HG02938 (cell line): ENCODE data around the gene OTULINL.
"Not testable (repeated sequence)": the region's sequence is repeated elsewhere in the genome, so short reads cannot be mapped to it uniquely, and the experiment has no call there.

ENCODE experiments used
- ATAC-seq: cut with Tn5 transposase; IDR thresholded peaks from one replicate; pipeline ENCODE4 v1.9.1; 2021; ENCODE audit warnings: mild to moderate bottlenecking, moderate library complexity; ENCODE audit not compliant: unreplicated experiment

The OTULINL gene

DNA sequence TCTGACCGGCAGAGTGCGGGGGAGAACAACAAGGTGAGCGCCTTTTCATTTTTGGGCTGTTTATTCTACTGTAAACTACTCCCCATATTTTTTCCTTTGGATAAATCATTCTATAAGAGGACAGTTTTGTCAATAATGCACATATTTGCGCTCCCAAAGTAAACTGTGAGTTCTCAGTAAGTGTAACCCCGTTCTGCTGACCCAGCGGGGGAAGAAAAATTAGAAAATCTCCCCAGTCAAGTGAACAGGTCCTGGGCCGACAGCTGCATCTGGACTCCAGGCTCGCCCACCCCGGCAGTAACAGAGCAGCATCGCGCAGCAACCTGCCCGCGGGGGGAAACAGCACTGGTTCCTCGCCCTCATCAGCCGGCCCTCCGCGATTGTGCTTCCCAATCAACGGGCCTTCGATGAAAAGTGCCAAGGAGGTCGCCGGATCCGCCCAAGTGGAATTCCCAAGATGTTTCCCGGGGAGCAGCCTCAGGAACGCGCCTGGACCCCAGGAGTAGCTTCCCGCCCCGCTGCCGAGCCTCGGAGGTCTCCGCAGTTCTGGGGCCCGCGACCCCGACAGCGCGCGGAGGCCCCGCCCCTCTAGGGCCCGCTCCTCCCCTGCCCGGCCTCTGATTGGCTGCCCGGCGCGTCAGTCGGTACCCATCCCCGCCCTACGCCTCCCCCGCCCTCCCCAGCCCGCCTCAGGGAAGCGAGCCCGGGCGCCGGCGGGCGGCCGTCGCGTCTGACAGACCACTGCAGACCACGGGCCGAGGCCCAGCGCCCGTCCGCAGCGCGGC is at the start of gene OTULINL:
Gene OTULINL (plus strand): TSS at position 687 of the 785 bp plus-strand sequence. CDS start 103 bp downstream, outside the sequence.
- peak; percentile 93 for ATAC-seq

DNA sequence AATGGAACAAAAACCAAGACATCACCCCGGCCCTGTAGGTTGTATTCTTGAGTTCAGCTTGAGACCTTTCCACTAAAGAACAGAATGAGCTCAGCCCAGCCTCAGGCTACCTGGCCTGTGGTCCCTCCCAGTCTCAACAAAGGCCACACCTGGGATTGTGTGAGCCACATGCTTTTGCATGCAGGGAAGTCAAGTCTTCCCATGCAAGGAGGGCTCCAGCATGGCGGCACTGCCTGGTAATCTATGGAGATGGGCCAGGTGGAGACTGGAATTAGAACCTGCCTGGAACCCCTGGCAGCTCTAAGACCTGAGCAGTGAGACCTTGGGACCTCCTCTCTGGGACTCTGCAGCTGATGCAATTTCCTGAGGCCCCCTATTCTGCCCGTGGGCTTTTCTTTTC is 49.4 kb upstream of the OTULINL start:
- no peak for ATAC-seq

DNA sequence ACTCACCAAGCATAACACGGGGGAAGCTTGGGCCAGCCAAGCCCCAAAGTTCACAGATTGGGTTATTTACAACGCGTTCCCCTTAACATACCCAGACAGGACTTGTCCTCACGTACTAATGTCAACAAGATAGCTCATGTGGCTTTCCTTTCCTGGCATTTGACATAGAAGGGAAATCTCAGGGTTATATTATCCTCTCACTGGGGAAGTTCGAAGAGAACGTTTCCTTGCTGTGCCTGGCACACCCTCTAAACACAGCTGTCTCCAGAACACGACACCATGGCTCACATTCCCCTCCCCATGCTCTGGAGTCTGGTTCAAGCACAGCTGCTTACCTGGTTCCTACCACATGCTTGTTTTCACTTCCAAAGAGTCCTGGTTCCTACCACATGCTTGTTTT is 46.8 kb upstream of the OTULINL start:
- no peak for ATAC-seq

DNA sequence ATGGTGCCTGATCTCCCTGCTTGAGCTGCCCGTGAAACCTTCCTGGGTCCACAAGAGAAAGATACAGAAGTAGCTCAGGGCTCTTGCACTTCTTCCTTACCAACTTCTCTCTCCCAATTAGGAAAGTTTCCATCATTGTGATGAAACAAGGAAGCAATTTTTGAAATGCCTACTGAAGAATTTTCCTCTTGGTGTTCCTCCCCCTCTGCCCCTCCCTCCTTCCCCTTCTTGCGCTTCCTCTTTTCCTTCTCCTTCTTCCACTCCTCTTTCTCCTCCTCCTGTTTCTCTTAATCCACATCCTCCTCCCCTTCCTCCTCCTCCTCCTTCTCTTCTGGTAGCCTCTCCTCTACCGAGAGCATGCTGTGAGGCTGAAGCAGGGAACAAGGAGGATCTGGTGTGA is 36.3 kb upstream of the OTULINL start:
- no peak for ATAC-seq

DNA sequence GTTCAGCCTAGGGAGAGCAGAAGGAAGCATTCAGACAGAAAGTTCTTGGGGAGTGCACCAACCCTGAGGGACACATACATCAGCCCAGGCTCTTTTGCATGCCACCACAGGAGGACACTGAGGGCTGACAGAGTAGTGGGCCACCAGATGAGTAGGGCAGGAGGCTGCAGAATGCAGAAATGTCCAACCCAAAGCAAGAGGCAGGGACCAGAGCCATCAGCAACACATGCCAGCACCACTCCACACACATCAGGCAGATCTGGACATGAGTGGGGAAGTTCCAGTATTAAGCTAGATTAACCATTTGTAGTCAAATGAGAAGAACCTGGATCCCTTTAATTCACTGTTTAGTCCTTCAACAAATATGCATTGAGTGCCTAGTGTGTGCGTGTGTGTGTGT is 35.7 kb upstream of the OTULINL start:
- no peak for ATAC-seq

DNA sequence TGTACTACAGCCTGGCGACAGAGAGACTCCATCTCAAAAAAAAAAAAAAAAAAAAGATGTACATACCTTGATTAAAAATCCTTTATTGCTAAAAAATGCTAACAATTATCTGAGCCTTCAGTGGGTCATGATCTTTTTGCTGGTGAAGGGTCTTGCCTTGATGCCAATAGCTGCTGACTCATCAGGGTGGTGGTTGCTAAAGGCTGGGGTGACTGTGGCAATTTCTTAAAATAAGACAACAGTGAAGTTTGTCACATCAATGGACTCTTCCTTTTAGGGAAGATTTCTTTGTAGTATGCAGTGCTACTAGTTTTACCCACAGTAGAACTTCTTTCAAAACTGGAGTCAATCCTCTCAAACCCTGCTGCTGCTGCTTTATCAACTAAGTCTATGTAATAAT is 33.9 kb upstream of the OTULINL start:
- no peak for ATAC-seq

DNA sequence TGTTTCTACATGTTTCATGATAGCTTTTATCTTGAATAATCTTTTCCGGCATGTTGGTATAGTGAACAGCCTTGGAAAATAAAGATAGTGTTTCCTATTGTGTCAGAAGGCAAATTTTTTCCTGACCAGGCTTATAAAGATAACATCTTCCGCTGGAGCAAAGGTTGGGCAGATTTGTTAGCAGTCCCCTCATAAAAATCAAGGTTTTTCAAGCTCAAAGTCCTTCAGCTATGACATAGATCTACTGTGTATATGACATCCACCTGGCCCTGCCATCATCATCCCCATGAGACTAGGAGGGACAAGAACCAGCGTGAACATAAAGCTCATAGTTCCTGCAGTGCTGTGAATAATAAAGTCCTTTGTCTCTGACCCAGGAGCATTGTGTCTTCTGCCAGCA is 30.4 kb upstream of the OTULINL start:
- no peak for ATAC-seq

DNA sequence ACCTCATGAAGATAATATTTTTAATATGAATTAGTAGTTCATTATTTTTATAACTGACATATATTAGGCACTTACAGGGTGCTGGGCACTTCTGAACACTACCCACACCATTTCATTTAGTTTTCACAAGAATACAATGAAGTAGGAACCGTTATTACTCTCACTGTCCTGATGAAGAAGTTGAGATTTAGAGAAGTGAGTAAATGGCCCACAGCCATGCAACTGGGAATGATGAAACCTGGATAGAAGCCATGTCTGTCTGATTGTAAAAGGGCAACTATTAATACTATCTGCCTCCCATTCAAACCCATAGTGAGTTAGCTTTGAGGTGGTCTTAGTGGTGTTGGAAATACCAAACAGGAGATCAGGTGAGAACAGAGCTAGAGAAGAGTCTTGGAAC is 29.6 kb upstream of the OTULINL start:
- ATAC-seq = no peak

DNA sequence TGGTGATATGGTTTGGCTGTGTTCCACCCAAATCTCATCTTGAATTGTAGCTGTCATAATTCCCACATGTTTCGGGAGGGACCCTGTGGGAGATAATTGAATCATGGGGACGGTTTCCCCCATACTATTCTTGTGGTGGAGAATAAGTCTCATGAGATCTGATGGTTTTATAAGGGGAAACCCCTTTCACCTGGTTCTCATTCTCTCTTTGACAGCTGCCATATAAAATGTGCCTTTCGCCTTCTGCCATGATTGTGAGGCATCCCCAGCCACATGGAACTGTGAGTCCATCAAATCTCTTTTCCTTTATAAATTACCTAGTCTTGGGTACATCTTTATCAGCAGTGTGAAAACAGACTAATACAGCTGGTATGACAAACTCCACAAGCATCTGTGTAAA is 27.3 kb upstream of the OTULINL start:
- not testable (repeated sequence) for ATAC-seq

DNA sequence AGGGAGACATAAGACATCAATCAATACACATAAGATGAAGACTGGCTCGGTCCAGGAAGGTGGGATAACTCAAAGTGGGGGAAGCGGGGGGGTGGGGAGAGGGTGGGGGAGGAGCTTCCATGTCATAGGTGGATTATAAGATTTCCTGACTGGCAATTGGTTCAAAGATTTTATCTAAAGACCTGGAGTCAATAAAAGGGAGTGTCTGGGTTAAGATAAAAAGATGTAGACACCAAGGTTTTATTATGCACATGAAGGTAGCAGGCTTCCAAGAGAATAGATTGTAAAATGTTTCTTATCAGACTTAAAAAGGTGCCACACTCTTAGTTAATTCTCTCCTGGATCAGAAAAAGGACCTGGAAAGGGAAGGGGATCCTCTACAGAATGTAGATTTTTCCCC is 25.6 kb upstream of the OTULINL start:
- no peak for ATAC-seq

DNA sequence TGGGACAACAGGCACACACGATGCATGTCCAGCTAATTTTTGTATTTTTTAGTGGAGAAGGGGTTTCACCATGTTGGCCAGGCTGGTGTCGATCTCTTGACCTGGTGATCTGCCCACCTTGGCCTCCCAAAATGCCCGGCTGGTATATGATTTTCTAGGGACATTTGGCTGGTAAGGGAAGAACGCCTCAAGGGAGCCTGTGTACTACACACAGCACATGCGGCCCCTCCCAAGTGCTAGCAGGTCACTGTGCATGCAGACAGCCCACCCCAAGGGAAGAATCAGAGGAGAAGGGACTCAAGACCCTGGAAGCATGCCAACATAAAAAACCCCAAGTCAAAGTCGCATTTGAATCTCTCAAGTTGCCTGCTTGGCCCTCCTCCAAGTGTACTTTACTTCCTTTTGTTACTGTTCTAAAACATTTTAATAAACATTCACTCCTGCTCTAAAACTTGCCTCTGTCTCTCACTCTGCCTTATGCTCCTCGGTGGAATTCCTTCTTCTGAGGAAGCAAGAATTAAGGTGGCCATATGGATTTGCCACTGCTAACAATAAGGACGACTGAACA is 24.3 kb upstream of the OTULINL start:
- no peak for ATAC-seq

DNA sequence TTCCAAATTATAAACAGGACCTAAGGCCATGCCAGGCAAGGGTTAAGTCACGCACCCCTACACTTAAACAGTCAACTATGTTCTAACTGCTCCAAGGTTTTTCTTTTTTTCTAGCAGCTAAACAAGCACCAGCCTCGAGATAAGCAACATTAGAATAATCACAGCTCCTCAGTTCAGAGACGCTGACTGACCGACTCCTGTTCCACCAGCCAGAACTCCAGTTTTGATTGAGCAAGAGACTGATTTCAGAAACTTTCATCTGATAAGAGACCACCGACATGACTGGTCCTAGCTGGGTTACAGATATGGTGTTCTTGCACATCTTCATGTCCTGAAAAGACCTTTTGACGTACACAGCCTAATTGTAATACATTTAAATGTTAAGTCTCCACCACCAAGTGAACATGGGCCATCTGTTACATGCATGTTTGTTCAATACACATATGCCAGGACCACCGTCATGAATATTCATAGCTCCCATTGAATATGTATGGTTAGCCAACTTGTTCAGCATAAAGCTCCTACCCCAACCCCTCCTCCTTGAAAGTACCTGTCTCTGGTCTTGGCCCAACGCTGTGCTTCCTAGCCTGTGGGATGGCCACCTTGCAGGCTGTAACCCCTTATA is 23.7 kb upstream of the OTULINL start:
- no peak for ATAC-seq

DNA sequence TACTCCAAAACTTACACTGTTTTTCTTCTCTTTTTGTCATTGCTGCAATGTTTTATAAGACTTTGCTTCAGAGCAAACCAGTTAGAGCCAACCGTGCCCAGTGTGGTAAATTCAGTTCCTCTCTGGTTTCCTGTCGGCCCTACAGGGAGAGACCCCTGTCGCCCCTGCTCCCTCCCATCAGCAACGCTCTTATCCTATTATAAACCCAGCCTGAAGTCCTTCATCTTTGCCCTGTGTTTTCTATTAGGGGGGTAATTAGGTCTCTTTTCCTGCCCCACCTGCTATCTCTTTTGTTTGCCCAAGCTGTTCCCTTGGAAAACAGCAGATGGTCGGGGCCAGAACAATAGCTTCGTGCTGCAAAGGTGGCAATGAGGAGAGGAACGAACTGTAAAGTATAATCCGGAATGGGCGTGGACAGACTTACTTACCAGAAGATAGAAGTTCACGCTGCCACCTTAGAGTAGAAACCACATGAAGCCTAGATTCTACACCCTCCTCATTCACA is 21.4 kb upstream of the OTULINL start:
- no peak for ATAC-seq

DNA sequence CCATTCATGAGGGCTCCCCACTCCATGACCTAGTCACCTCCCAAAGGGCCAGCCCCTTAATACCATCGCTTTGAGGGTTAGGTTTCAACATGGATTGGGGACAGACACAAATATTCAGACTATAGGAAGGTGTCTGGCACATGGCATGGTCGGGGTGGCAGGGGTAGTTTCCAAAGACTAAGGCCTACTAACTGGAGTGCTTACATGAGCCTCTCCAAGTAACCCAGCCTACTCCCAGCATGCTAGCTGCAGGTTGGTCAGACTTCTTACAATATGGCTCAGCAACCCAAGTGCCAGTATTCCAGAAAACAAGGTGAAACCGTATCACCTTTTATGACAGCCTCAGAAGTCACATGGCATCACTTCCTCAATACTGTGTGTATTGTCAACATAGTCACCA is 19.9 kb upstream of the OTULINL start:
- ATAC-seq = no peak

DNA sequence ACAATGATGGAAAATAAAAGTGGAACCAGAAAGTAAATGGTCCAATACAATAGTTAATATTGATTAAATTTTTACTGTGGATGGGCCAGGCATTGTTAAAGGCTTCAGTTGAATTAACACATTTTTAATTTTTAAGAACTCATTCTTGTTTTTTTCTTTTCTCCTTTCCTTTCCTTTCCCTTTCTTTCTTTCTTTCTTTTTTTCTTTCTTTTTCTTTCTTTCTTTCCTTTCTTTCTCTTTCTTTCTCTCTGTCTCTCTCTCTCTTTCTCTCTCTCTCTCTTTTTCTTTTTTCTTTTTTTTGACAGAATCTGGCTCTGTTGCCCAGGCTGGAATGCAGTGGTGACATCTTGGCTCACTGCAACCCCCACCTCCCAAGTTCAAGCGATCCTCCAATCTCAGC is 13.3 kb upstream of the OTULINL start:
- no peak for ATAC-seq

DNA sequence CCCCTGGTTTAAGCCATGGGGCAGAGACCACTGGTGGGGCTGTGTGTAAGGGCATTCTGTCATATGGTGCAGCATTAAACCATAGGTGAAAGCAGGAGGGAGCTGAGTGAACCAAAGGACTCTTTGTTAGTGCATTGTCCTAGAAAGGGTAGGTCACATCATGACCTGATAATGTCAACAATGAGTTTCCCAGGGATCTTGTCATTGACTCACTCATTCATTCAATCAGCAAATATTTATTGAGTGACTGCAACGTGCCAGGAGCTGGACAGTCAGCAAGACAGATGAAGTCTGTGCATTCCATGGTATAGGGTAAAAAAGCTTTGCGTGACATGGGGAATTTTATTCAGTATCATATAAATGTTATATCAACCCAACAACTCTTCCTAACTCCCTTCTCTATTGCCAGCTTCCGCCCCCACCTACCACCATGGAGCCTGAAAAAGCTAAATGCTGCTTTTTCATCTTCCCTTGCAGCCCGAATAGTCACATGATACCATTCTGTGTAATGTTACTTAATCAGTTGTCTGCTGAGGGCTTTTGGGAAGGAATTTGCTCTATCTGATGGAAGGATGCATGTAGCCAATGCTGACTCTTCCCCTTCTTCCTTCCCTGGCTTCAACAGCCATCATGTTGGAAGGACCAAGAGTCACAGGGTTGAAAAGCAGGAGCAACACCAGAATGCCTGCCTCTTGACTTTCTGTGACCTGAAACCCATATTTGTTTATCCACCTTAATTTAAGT is 11.5 kb upstream of the OTULINL start:
- no peak for ATAC-seq

DNA sequence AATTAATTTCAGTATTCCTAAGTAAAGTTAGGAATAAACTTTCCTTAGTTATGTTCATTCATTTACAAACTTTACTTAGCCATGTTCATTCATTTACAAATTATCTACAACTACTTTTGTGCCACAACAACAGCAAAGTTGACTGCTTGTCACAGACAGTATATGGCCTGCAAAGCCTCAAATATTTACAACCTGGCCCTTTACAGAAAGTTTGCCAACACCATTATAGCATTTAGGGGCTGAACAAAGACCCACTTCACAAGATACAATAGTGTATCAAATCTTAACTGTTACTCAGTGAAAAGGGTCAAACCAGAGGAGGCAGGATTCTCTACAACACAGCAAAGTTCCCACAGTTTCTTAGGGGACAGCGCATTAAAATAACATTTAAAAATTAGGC is 9.7 kb upstream of the OTULINL start:
- no peak for ATAC-seq

DNA sequence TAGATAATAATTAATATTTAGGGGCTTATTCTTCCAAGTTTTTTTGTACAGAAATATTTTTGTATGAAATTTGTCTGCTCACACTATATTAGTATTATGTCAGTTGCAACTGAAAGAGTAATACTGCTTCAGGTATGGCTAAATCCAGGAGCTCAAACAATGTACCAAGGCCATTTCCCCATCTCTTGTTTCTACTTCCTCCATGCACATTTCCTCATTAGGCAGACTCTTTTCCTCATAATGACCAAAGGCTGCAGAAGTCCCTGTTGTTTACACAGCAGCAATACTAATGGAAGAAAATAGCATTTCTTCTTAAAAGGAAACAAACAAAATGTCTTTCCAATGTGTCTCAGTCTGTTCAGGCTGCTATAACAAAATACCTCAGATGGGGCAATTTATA is 9.2 kb upstream of the OTULINL start:
- ATAC-seq = no peak

DNA sequence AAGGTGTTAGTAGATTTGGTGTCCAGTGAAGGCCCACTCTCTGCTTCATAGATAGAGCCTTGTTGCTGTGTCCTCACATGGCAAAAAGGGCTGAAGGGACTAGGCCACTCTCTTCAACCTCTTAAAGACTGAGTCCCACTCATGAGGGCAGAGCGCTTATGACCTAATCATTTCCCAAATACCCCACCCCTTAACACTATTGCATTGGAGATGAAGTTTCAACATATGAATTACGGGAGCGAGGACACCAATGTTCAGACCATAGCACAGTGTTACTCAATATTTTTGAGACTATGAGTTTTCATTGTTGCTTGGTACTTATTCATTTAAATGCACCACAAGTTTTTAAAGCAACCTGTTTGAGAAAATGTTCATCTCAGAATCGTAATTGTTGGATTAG is 8.8 kb upstream of the OTULINL start:
- ATAC-seq = no peak

DNA sequence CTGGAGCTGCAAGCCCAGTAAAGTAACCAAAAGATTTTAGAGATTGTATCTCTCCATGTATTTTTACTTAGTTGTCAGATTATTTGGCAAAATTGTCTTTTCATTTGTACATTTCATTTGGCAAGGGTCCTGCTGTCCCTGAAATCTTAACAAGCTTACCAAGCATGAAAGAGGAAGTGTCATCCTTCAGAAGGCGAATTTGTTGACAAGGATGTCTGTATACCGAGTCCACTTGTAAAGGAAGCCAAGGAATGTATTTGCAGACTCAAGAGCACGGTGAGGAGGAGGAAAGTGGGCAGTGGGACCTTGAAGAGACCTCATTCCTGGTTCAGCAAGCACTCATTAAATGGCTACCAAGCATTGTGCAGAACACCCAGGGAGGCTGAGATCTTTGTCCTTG is 7.5 kb upstream of the OTULINL start:
- ATAC-seq = no peak

DNA sequence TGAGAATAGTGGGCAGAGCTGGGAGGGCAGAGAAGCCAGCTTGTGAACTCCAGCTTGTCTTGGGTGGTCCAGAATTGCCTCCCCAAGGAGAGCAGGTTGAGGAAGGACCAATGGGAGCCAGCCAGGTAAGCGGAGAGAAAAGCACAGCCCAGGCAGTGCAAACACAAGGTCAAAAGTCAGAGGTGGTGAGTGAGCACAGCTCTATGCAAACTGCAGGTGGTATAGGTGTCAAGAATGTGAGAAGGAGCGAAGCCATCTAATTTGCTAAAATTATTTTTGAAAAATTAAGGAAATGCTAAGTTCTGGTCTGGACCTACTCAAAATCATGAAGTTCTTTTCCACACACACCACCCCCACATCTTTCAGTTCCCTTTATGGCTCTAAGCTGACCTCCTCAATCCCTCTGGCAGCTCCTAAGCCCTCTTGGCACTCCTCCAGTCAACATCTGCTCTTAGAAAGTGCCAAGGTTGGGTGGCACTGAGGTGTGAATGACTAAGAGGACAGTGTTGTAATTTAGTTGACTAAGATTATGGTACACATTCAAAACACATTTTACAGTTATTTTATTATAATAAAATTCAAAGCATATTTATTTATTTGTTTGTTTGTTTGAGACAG is 6.6 kb upstream of the OTULINL start:
- no peak for ATAC-seq
